ENCODE results near the gene GAREM1.

Gene GAREM1

GRCh38 chr18:32446780-32447179, 23.9 kb downstream of the GAREM1 start:
- no peak for DNase-seq (ENCODE audit: low read depth in 2 of 2)
- no peak overlapping the region for H3K4me3 ChIP-seq (replicated peaks in 1 of 2; ENCODE audit: low read depth in 2 of 2, low read length in 2 of 2)
- no peak for TF ChIP-seq CTCF (IDR thresholded peaks at IDR 0.05; ENCODE audit: low read depth, low read length)

DNA sequence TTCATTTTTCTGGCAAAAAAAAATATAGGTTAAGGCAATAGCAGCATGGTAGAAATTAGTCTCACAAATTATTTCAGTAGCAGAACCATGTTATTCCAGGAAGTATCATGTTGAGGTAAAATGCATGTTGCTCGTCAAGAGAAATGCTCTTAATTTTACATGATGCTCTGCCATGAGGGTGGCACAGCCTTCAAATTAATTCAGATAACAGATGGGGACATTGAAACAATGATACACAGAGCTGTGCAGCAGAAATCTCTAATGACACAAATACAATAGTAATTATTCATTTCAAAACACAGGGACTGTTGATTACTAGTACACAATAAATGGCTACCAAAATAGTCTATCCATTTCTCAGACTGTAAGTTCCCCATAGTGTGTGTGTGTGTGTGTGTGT, 24.8 kb downstream of the GAREM1 start:
- no peak for DNase-seq (ENCODE audit: low read depth in 2 of 2)
- no peak overlapping the region for H3K4me3 ChIP-seq (replicated peaks in 1 of 2; ENCODE audit: low read depth in 2 of 2, low read length in 2 of 2)
- no peak for TF ChIP-seq CTCF (IDR thresholded peaks at IDR 0.05; ENCODE audit: low read depth, low read length)

- peak in 1 of 2 donors; percentile 49 for DNase-seq (ENCODE audit: low read depth in 2 of 2)
- no peak overlapping the region for H3K4me3 ChIP-seq (replicated peaks in 1 of 2; ENCODE audit: low read depth in 2 of 2, low read length in 2 of 2)
- no peak for TF ChIP-seq CTCF (IDR thresholded peaks at IDR 0.05; ENCODE audit: low read depth, low read length)
Measured at GRCh38 chr18:32443706-32444215, 26.9 kb downstream of the GAREM1 start.

- DNase-seq (ENCODE audit: low read depth in 2 of 2), result peak in 1 of 2 donors; percentile 17
- H3K4me3 ChIP-seq (replicated peaks in 1 of 2; ENCODE audit: low read depth in 2 of 2, low read length in 2 of 2), result no peak overlapping the region
- TF ChIP-seq CTCF (IDR thresholded peaks at IDR 0.05; ENCODE audit: low read depth, low read length), result no peak
Measured at GRCh38 chr18:32443033-32443705, 27.5 kb downstream of the GAREM1 start.

DNA sequence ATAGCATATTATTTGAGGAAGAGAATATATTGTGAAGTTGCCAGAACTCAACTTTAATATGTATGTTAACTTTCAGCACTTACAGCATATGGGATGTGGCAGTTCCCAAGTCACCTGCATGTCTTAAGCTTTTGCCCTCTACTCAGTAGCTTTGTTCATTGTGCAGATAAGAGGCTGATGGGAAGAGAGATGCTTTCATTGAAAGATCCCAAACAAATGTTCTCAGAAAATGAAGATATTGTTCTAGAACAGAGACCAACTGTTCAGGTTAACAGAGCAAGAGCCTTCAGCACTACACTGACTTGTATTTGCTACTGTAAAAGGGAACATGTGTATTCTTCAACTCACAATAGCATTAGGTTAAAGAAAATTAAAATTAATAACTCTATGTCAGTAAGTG, 28.1 kb downstream of the GAREM1 start:
- no peak for DNase-seq (ENCODE audit: low read depth in 2 of 2)
- no peak overlapping the region for H3K4me3 ChIP-seq (replicated peaks in 1 of 2; ENCODE audit: low read depth in 2 of 2, low read length in 2 of 2)

DNA sequence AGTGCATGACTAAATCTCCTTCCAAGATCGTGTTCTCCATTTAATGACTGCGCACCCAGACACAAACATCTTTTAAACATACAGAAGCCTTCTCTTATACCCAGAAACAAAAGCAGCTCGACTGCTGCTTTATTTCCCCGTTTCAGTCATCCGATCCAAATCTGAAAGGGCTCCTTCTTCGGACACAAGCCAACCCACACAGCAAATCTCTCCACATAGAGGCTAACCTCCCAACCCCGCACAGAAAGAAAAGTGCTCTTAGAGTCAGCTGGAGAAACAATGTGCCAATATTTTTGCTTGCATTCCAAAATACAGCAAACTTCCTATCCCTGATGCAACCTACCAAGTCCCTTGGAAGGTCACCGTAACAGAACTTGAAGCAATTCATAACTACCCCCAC, 29.1 kb downstream of the GAREM1 start:
- peak; percentile 57 to 58 for DNase-seq (ENCODE audit: low read depth in 2 of 2)
- no peak for TF ChIP-seq CTCF (IDR thresholded peaks at IDR 0.05; ENCODE audit: low read depth, low read length)
- H3K4me3 ChIP-seq (replicated peaks in 1 of 2; ENCODE audit: low read depth in 2 of 2, low read length in 2 of 2), result peak overlapping the region in 1 of 2 donors; percentile 20

More for the DNA sequence above, 28.1 kb downstream of the GAREM1 start:
- no peak for TF ChIP-seq CTCF (IDR thresholded peaks at IDR 0.05; ENCODE audit: low read depth, low read length)

DNA sequence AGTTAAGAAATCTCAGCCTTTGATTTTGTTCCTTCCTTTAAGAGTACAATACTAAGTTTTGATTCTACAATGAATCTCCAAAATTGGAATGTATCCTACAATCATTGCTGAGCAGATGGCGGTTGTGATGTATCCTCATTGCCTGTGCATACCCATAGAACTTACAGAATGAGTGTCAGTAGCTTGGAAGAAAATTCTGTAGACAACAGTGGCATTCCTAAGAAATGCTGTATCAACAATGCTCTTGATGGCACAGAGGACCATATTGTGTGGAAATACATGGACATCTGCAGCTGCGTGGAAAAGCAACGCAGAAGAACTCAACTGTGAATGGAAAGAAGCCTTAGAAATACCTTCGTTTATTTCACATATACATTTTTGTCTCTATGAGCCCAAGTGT, 30.2 kb downstream of the GAREM1 start:
- TF ChIP-seq CTCF (IDR thresholded peaks at IDR 0.05; ENCODE audit: low read depth, low read length), result no peak
- no peak for DNase-seq (ENCODE audit: low read depth in 2 of 2)
- H3K4me3 ChIP-seq (replicated peaks in 1 of 2; ENCODE audit: low read depth in 2 of 2, low read length in 2 of 2), result no peak overlapping the region
